Measurements from ENCODE around the gene FAM210B.
A peak's percentile ranks its signal among the peaks of the same experiment; 100 is the strongest.

FAM210B gene

GRCh38 chr20:56348746-56349145, 10.0 kb upstream of the FAM210B start:
- H3K4me3 ChIP-seq (ENCODE audit: low read length) = no peak overlapping the region
- no peak for TF ChIP-seq CTCF (conservative IDR thresholded peaks at IDR 0.05; ENCODE audit: low read length)
- DNase-seq (ENCODE audit: low read depth) = no peak

- H3K4me3 ChIP-seq (ENCODE audit: low read length) = no peak overlapping the region
- TF ChIP-seq CTCF (conservative IDR thresholded peaks at IDR 0.05; ENCODE audit: low read length) = no peak
- DNase-seq (ENCODE audit: low read depth) = peak; percentile 72
Observed at GRCh38 chr20:56350842-56351241, 7.9 kb upstream of the FAM210B start.

- DNase-seq (ENCODE audit: low read depth) = peak; percentile 60
- TF ChIP-seq CTCF (conservative IDR thresholded peaks at IDR 0.05; ENCODE audit: low read length) = no peak
Observed at GRCh38 chr20:56352345-56353055, 6.3 kb upstream of the FAM210B start.

GRCh38 chr20:56353356-56353755, 5.4 kb upstream of the FAM210B start:
- TF ChIP-seq CTCF (conservative IDR thresholded peaks at IDR 0.05; ENCODE audit: low read length) = no peak
- H3K4me3 ChIP-seq (ENCODE audit: low read length) = no peak overlapping the region
- no peak for DNase-seq (ENCODE audit: low read depth)

More at GRCh38 chr20:56352345-56353055, 6.3 kb upstream of the FAM210B start:
- no peak overlapping the region for H3K4me3 ChIP-seq (ENCODE audit: low read length)

- H3K4me3 ChIP-seq (ENCODE audit: low read length) = peak overlapping the region; percentile 52
Observed at GRCh38 chr20:56358070-56358469, 704 bp upstream of the FAM210B start.

GRCh38 chr20:56359212-56360132, 698 bp downstream of the FAM210B start:
- TF ChIP-seq CTCF (conservative IDR thresholded peaks at IDR 0.05; ENCODE audit: low read length) = no peak
- peak; percentile 69 for DNase-seq (ENCODE audit: low read depth)
- peak overlapping the region; percentile 89 for H3K4me3 ChIP-seq (ENCODE audit: low read length)

More at GRCh38 chr20:56358070-56358469, 704 bp upstream of the FAM210B start:
- DNase-seq (ENCODE audit: low read depth) = peak; percentile 32
- no peak for TF ChIP-seq CTCF (conservative IDR thresholded peaks at IDR 0.05; ENCODE audit: low read length)
